OCI-LY3 (cell line): ENCODE results near the gene LOX.
A peak's percentile ranks its signal among the peaks of the same experiment; 100 is the strongest.
"Not testable (repeated sequence)": the region's sequence is repeated elsewhere in the genome, so short reads cannot be mapped to it uniquely, and the experiment has no call there.

ENCODE experiments used
- H2AFZ ChIP-seq: fragments of 200-600, 300-600 bp; shearing (Covaris generic); 2 replicates; pipeline ENCODE4 v1.6.0; 2014; ENCODE audit warnings: antibody characterized with exemption, low read depth, low read length
- H3K27ac ChIP-seq: fragments of 200-600, 300-600 bp; sonication (generic); 2 replicates; pipeline ENCODE4 v1.5.1; 2014; ENCODE audit warnings: mild to moderate bottlenecking, low read length, moderate library complexity, mixed read lengths
- H3K27me3 ChIP-seq: fragments of 200-600, 300-600 bp; sonication (generic); 2 replicates; pipeline ENCODE4 v1.6.1; 2014; ENCODE audit warnings: low read depth, low read length, mixed read lengths
- H3K36me3 ChIP-seq: fragments of 200-600, 300-600 bp; sonication (generic); replicated peaks from 2 replicates; pipeline ENCODE3; 2014; ENCODE audit warnings: low read depth, low read length, mixed read lengths
- H3K4me1 ChIP-seq: fragments of 300-600, 200-600 bp; sonication (generic); 2 replicates; pipeline ENCODE4 v1.6.1; 2014; ENCODE audit warnings: low read length, mixed read lengths
- H3K4me2 ChIP-seq: fragments of 200-600, 300-600 bp; sonication (generic); 2 replicates; pipeline ENCODE4 v1.6.1; 2014; ENCODE audit warnings: low read length, mixed read lengths
- H3K4me3 ChIP-seq: fragments of 300-600, 200-600 bp; sonication (generic); 2 replicates; pipeline ENCODE4 v1.5.1; 2014; ENCODE audit warnings: antibody characterized with exemption, mild to moderate bottlenecking, low read length, moderate library complexity
- H3K79me2 ChIP-seq: fragments of 300-600, 200-600 bp; shearing (Covaris generic); 2 replicates; pipeline ENCODE4 v1.6.1; 2014; ENCODE audit warnings: mild to moderate bottlenecking, low read length, mixed read lengths
- H3K9ac ChIP-seq: fragments of 300-600, 200-600 bp; shearing (Covaris generic); 2 replicates; pipeline ENCODE4 v1.6.0; 2014; ENCODE audit warnings: mild to moderate bottlenecking, low read length, moderate library complexity
- H3K9me3 ChIP-seq: fragments of 200-600, 300-600 bp; shearing (Covaris generic); 2 replicates; pipeline ENCODE4 v1.6.1; 2014; ENCODE audit warnings: low read length, mixed read lengths; ENCODE audit not compliant: insufficient read depth
- H4K20me1 ChIP-seq: fragments of 200-600, 300-600 bp; sonication (generic); 2 replicates; pipeline ENCODE4 v1.6.1; 2016; ENCODE audit warnings: low read length, mixed read lengths; ENCODE audit not compliant: insufficient read depth
- CTCF ChIP-seq: fragments of 200-600, 300-600 bp; sonication (generic); IDR thresholded peaks from 2 replicates; pipeline ENCODE4 v1.5.1; 2014; ENCODE audit warnings: antibody characterized with exemption, low read length, low read depth
- EZH2phosphoT487 ChIP-seq: fragments of 200-600 bp; shearing (Covaris generic); IDR thresholded peaks from 2 replicates; pipeline ENCODE4 v1.6.1; 2018; ENCODE audit warnings: antibody characterized with exemption, mixed run types, low read depth

LOX gene

DNA sequence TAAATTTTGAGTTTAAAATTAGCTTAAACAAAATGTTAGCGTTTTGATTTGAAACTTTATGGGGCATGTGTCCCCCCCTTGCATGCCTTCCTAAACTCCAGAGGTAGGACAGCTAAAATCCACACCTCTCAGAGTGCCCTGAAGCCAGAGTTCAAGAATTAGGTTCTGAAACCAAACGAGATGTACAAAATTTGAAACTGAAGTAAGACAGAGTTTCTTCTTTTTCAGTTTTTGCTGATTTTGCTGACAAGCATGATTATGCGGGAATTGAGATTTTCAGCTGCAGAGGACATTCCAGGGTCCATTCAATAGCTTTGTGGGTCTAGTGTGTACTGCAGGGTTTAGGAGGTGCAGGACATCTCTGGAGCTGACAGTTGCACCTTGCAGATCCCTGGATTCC is 17.1 kb upstream of the LOX start:
- Histone ChIP-seq H3K9ac (no peak overlapping the region), H3K4me1 (peaks cover 9% of the 10 kb centered on the region), H3K9me3 (no peaks in the 10 kb centered on the region), H3K36me3 (no peaks in the 10 kb centered on the region), H2AFZ (no peak overlapping the region), H3K27ac (no peak overlapping the region), H3K27me3 (no peaks in the 10 kb centered on the region), H4K20me1 (no peaks in the 10 kb centered on the region), H3K79me2 (no peaks in the 10 kb centered on the region), H3K4me3 (no peak overlapping the region), H3K4me2 (no peak overlapping the region)
- TF ChIP-seq EZH2phosphoT487 (no peak), CTCF (no peak)

- peaks cover 12% of the 10 kb centered on the region for H3K4me1 ChIP-seq
- not testable (repeated sequence) for H3K27ac ChIP-seq, H2AFZ ChIP-seq, H3K27me3 ChIP-seq, H3K36me3 ChIP-seq, H3K4me2 ChIP-seq, H4K20me1 ChIP-seq, H3K9me3 ChIP-seq, H3K4me3 ChIP-seq, H3K9ac ChIP-seq, H3K79me2 ChIP-seq
Measured at GRCh38 chr5:122094251-122094650, 16.2 kb upstream of the LOX start.

- Histone ChIP-seq H3K27me3 (no peaks in the 10 kb centered on the region), H3K4me1 (peaks cover 12% of the 10 kb centered on the region), H3K9me3 (no peaks in the 10 kb centered on the region), H2AFZ (no peak overlapping the region), H3K36me3 (no peaks in the 10 kb centered on the region), H4K20me1 (no peaks in the 10 kb centered on the region), H3K27ac (no peak overlapping the region), H3K4me3 (no peak overlapping the region), H3K79me2 (no peaks in the 10 kb centered on the region), H3K4me2 (no peak overlapping the region), H3K9ac (no peak overlapping the region)
- TF ChIP-seq CTCF = no peak
- no peak for TF ChIP-seq EZH2phosphoT487
Measured at GRCh38 chr5:122093415-122094180, 15.5 kb upstream of the LOX start.

DNA sequence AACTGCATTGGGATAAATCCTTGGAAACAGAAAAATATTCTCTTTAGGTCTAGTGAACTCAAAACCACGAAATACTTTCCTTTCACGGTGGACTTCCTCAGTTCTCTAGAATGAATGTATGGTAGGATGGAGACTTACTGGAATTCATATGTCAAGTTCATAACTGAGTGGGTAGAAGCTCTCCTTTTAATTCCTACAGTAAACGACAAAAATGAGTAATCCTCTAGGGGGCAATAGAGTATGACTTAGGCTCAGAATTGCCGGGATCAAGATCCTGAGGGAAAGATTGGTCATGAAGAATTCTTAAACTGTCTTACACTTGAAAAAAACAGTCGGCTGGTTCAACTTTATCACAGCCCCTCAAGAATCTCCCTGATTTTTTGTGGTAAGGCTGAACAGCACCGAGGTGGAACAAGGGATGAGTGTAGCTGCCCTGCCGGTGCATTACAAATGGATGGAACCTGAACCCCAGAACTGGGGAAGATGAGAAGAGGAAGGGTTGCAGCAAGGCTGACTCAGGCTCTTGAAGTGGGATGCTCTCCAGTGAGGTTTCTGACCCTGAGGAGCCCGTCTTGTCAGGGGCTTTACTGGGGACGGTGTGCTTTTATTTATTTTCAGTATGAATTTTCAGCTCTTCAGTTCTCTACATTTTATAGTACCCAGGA is 14.0 kb upstream of the LOX start:
- no peak overlapping the region for H3K4me2 ChIP-seq

More for the DNA sequence above, 14.0 kb upstream of the LOX start:
- Histone ChIP-seq H4K20me1 (no peaks in the 10 kb centered on the region), H3K4me1 (peaks cover 12% of the 10 kb centered on the region), H3K9me3 (no peaks in the 10 kb centered on the region), H3K27ac (no peak overlapping the region), H3K36me3 (no peaks in the 10 kb centered on the region), H2AFZ (no peak overlapping the region), H3K9ac (no peak overlapping the region), H3K79me2 (no peaks in the 10 kb centered on the region), H3K4me3 (no peak overlapping the region), H3K27me3 (no peaks in the 10 kb centered on the region)
- peak; percentile 50 for TF ChIP-seq CTCF
- TF ChIP-seq EZH2phosphoT487 = no peak
